ENCODE results near the gene EFHD2. TPM values are rescaled to one million over a fixed set of nuclear protein-coding genes. Genes with fewer than 3 reads are reported as not detected.

Gene EFHD2, protein sequence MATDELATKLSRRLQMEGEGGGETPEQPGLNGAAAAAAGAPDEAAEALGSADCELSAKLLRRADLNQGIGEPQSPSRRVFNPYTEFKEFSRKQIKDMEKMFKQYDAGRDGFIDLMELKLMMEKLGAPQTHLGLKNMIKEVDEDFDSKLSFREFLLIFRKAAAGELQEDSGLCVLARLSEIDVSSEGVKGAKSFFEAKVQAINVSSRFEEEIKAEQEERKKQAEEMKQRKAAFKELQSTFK
- 249 TPM for total RNA-seq (2013)
- polyA plus RNA-seq (100 to 1,000 TPM; 314 to 329 (median 323) TPM), polyA minus RNA-seq (159 and 260 TPM in 2 replicates), total RNA-seq (122 to 488 (median 287) reads per million in 11 experiments)

DNA sequence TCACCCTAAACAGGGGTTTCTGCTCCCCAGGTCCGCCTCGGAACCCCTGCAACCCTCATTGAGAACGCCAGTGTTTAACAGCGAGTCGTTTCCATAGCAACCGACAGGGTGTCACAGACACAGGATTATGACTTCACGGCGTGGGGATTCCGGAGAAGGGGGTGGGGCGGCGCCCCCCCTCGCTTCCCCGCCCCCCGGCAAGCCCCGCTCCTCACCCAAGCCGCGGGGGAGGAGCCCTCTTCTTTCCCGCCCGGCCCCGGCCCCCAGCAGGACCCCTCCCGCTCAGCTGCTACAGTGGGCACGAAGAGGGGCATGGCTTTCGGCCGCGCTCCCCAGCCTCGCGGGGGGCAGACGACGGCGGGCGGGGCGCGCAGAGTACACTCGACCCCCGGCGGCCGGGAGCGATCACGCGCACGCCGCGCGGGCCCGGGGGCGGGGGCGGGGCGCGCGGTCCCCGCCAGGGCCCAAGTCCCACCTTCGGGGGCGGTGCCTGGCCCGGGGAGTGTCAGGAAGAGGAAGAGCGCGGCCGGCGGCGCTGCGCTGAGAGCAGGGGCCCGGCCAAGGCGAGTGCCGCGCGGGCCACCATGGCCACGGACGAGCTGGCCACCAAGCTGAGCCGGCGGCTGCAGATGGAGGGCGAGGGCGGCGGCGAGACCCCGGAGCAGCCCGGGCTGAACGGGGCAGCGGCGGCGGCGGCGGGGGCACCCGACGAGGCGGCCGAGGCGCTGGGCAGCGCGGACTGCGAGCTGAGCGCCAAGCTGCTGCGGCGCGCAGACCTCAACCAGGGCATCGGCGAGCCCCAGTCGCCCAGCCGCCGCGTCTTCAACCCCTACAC lies at the start of gene EFHD2:
EFHD2 (plus strand) TSS at position 501 of the 835 bp plus-strand sequence; CDS start at position 585, 84 bp downstream.
- peaks cover 0 to 5% (median 0%) of the 10 kb centered on the region in 7 donors for H3K9me3 Mint-ChIP-seq

More for the DNA sequence above, at the start of gene EFHD2:
- H3K4me2 ChIP-seq (replicated peaks; ENCODE audit: extremely low read depth, low read length, poor library complexity, severe bottlenecking), result peak within 1 kb of the TSS; percentile 84
- H3K9ac ChIP-seq (ENCODE audit: insufficient read depth, low read length, poor library complexity, severe bottlenecking), result peak within 1 kb of the TSS; percentile 96
- intact Hi-C loops (cut with micrococcal nuclease), result loop anchor here in 1 of 2 donors (5.0 kb wide), 2 partner anchors 62 to 113 kb away; partner anchors contain the start of gene CASP9
- peak; percentile 93 to 99 (median 97) for DNase-seq
- H3K27ac Mint-ChIP-seq, result peak within 1 kb of the TSS; percentile 97 to 99 (median 99)
- peaks cover 8 to 21% (median 18%) of the 10 kb centered on the region in 3 donors for H3K27me3 Mint-ChIP-seq (ENCODE audit: low read depth in 3 of 3)
- peak within 1 kb of the TSS; percentile 60 for H2AFZ ChIP-seq (ENCODE audit: insufficient read depth, low read depth, low read length, poor library complexity, severe bottlenecking)
- peaks cover 31 to 33% of the 10 kb centered on the region in 2 donors for H3K4me1 ChIP-seq (ENCODE audit: control insufficient read depth in 1 of 2, insufficient read depth in 2 of 2, low read length in 2 of 2)
- peak within 1 kb of the TSS; percentile 92 to 100 (median 98) for H3K4me3 ChIP-seq (replicated peaks in 1 of 3; ENCODE audit: low read depth in 2 of 3, low read length in 3 of 3)
- H4K20me1 ChIP-seq (ENCODE audit: insufficient read depth, low read length), result peaks cover 46% of the 10 kb centered on the region
- TF ChIP-seq, protein P1, sequence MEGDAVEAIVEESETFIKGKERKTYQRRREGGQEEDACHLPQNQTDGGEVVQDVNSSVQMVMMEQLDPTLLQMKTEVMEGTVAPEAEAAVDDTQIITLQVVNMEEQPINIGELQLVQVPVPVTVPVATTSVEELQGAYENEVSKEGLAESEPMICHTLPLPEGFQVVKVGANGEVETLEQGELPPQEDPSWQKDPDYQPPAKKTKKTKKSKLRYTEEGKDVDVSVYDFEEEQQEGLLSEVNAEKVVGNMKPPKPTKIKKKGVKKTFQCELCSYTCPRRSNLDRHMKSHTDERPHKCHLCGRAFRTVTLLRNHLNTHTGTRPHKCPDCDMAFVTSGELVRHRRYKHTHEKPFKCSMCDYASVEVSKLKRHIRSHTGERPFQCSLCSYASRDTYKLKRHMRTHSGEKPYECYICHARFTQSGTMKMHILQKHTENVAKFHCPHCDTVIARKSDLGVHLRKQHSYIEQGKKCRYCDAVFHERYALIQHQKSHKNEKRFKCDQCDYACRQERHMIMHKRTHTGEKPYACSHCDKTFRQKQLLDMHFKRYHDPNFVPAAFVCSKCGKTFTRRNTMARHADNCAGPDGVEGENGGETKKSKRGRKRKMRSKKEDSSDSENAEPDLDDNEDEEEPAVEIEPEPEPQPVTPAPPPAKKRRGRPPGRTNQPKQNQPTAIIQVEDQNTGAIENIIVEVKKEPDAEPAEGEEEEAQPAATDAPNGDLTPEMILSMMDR (IDR thresholded peaks at IDR 0.05), result no peak
- peak within 1 kb of the TSS; percentile 95 for H3K27ac ChIP-seq (ENCODE audit: low read depth in 1 of 2, low read length in 2 of 2)
- H3K36me3 ChIP-seq (replicated peaks in 1 of 2; ENCODE audit: control insufficient read depth in 1 of 2, insufficient read depth in 2 of 2, low read length in 2 of 2), result peaks cover 19 to 23% of the 10 kb centered on the region in 2 donors
- under 1% methylated on average over 88 of the region's 99 CpGs for WGBS (ENCODE audit: insufficient coverage)
- peaks cover 49% of the 10 kb centered on the region for H3K79me2 ChIP-seq (ENCODE audit: insufficient read depth, low read length)
- peaks cover 36% of the 10 kb centered on the region for H3K4me1 Mint-ChIP-seq
- peaks cover 33 to 39% of the 10 kb centered on the region in 2 donors for H3K36me3 Mint-ChIP-seq
- H3K9me3 ChIP-seq (replicated peaks in 1 of 2; ENCODE audit: control insufficient read depth in 1 of 2, insufficient read depth in 1 of 2, low read length in 2 of 2), result no peaks in the 10 kb centered on the region
- H3K4me3 Mint-ChIP-seq, result peak within 1 kb of the TSS; percentile 97
- H3K27me3 ChIP-seq (ENCODE audit: control insufficient read depth in 2 of 2, insufficient read depth in 2 of 2, low read length in 2 of 2), result peaks cover 0 to 16% of the 10 kb centered on the region in 2 donors
